Left ventricle myocardium inferior (tissue), 1 donor: ENCODE measurements around the gene CYP3A7. TPM values are rescaled to one million over a fixed set of nuclear protein-coding genes. Genes with fewer than 3 reads are reported as not detected.
"Not testable (repeated sequence)": the region's sequence is repeated elsewhere in the genome, so short reads cannot be mapped to it uniquely, and the experiment has no call there.

Experiments
- DNase-seq: peaks from one replicate; pipeline ENCODE4 v3.0.0-alpha.2; 2020
- H3K27ac ChIP-seq: fragments of 200-600 bp; replicated peaks from 2 replicates; pipeline ENCODE4 v1.8.0; 2021
- H3K27me3 ChIP-seq: fragments of 200-600 bp; 2 replicates; pipeline ENCODE4 v1.8.0; 2021; ENCODE audit warnings: low read depth
- H3K36me3 ChIP-seq: fragments of 200-600 bp; 2 replicates; pipeline ENCODE4 v1.8.0; 2021
- H3K4me1 ChIP-seq: fragments of 200-600 bp; 2 replicates; pipeline ENCODE4 v1.8.0; 2021
- H3K4me3 ChIP-seq: fragments of 200-600 bp; 2 replicates; pipeline ENCODE4 v1.8.0; 2021; ENCODE audit warnings: mild to moderate bottlenecking, moderate library complexity
- H3K9me3 ChIP-seq: fragments of 200-600 bp; replicated peaks from 2 replicates; pipeline ENCODE4 v1.8.0; 2021
- CTCF ChIP-seq: fragments of 200-600 bp; IDR thresholded peaks from 2 replicates; pipeline ENCODE4 v1.8.0; 2021; ENCODE audit warnings: antibody characterized with exemption, mild to moderate bottlenecking, borderline replicate concordance
- intact Hi-C: fragments of 100-400 bp; cut with micrococcal nuclease; formaldehyde crosslinking; loops from one replicate; pipeline ENCODE4 v1.11.0; 2022
- total RNA-seq: library from RNA; stranded (reverse); fragmentation: NEBNext Ultra II Directional; extraction: Animal tissue kit (Norgen Biotek cat#: 25700); gene quantifications from one replicate; pipeline ENCODE4 v1.2.1, GENCODE V29; 2021
- donor health status: DM: no; HTN: yes; CAD: no; lungs with severe emphysema.

Gene CYP3A7
- total RNA-seq, 1 donor from 2014 or later, result not detected

GRCh38 chr7:99766484-99767099 lies 31.6 kb upstream of the CYP3A7 start:
- Histone ChIP-seq H3K36me3 (no peaks in the 10 kb centered on the region), H3K9me3 (peaks cover 5% of the 10 kb centered on the region), H3K27ac (no peak overlapping the region), H3K4me3 (no peak overlapping the region), H3K27me3 (no peaks in the 10 kb centered on the region), H3K4me1 (peaks cover 9% of the 10 kb centered on the region)
- DNase-seq, result no peak
- TF ChIP-seq CTCF, result no peak
- intact Hi-C loops, result no loop called here

GRCh38 chr7:99764478-99764877 lies 29.5 kb upstream of the CYP3A7 start:
- TF ChIP-seq CTCF, result no peak
- Histone ChIP-seq H3K4me3 (no peak overlapping the region), H3K36me3 (no peaks in the 10 kb centered on the region), H3K4me1 (peaks cover 9% of the 10 kb centered on the region), H3K27ac (no peak overlapping the region), H3K27me3 (no peaks in the 10 kb centered on the region), H3K9me3 (no peaks in the 10 kb centered on the region)
- intact Hi-C loops, result no loop called here
- DNase-seq, result no peak

DNA sequence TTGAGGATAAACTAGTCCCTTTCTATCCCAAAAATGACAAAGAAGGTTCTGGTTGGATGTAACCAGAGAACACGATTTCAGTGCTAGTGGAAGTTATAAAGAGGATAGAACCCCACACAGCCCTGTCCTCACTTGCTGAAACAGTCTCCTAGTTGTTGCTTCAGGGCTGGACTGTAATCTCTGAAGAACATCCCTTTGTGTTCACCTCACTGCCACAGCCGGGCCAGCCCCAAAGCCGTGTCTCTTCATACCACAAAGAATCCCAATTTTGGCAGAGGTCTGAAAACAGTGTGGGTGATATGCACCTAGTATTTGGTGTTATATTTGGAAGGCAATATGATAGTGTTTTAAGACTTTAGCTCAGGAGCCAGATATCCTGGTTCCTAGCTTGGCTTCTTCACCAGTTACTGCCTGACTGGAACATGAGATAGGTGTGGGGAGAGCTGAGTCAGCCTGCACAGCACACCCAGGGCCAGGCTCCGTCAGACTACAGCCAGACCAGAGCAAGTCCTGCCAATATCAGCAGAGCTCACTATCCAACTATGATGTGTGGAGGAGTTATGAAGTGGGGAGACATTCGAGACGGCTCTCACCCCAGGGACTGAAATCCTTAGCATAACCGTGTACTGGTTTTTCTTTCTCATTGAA lies 27.8 kb upstream of the CYP3A7 start:
- intact Hi-C loops, result no loop called here

DNA sequence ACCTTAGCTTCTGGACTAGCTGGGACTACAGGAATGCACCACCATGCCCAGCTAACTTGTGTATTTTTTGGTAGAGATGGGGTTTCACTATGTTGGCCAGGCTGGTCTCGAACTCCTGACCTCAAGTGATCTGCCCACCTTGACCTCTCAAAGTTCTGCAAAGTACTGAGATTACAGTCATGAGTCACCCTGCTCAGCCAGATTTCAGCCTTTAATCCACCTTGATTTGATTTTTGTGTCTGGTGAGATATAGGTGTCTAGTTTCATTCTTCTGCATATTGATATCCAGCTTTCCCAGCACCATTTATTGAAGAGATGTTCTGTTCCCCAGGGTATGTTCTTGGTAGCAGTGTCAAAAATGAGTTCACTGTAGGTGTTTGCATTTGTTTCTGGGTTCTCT lies 20.1 kb upstream of the CYP3A7 start:
- no peak for DNase-seq
- TF ChIP-seq CTCF, result no peak
- H3K27ac ChIP-seq, result no peak overlapping the region
- no peaks in the 10 kb centered on the region for H3K36me3 ChIP-seq
- peaks cover 8% of the 10 kb centered on the region for H3K9me3 ChIP-seq
- no peaks in the 10 kb centered on the region for H3K27me3 ChIP-seq
- H3K4me1 ChIP-seq, result no peaks in the 10 kb centered on the region
- intact Hi-C loops, result no loop called here
- no peak overlapping the region for H3K4me3 ChIP-seq

More for the DNA sequence above, 27.8 kb upstream of the CYP3A7 start:
- H3K4me1 ChIP-seq, result peaks cover 9% of the 10 kb centered on the region
- no peaks in the 10 kb centered on the region for H3K9me3 ChIP-seq
- peak; percentile 28 for DNase-seq
- H3K27ac ChIP-seq, result no peak overlapping the region
- no peaks in the 10 kb centered on the region for H3K36me3 ChIP-seq
- H3K4me3 ChIP-seq, result no peak overlapping the region
- H3K27me3 ChIP-seq, result no peaks in the 10 kb centered on the region
- TF ChIP-seq CTCF, result no peak

DNA sequence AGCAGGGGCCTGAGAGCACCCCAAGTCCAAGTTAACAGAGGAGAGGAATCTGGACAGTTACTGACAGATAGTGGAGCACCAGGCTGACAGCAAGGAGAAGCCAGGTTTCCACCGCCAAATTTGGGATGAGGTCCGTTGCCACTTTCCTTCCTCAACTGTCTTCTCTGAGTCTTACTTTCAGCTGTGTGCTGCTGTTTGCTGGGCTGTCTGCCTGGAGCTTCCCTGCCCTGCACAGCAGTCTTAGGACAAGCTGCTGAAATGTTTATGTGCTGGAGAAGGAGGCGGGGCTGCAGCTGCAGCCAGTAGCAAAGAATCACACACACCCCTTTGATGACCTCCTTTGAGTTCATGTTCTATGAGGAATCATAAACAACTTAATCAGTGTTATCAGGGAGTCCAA lies 17.4 kb upstream of the CYP3A7 start:
- intact Hi-C loops, result no loop called here
- H3K27me3 ChIP-seq, result no peaks in the 10 kb centered on the region
- H3K9me3 ChIP-seq, result peaks cover 8% of the 10 kb centered on the region
- TF ChIP-seq CTCF, result no peak
- H3K27ac ChIP-seq, result no peak overlapping the region
- H3K4me3 ChIP-seq, result no peak overlapping the region
- no peaks in the 10 kb centered on the region for H3K4me1 ChIP-seq
- H3K36me3 ChIP-seq, result no peaks in the 10 kb centered on the region
- no peak for DNase-seq

DNA sequence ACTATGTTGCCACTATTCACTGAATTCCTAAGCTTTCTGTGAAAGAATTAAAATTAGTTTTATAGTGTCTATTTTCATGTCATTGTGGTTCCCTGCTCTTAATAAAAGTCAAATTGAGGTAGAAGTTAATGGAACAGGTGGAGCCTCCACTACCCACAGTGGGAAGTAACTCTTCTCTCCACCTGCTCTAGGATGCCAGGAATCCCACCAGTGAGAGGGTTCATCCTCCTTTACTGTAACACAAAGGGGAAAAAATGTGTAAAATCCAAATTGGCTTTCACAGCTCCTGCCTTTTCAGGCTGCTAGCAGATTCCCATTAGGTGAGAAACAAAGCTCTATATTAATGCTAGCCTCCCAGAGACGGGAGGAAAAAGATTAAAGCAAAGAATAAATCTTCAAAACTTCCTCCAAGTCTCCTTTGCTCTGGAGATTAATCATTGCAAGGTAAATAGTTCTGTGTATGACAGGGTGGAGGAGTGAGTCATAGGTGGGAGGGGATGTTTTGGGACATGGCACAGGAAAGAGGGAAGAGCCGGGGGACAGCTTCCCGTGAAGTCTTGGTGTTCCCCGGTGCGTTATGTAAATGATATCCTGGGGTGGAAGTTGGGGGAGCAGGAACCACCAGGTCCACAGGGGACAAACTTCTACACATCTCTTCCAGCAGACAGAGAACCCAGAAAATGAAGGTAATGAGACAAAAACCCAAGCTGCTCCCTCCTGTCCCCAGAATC lies 16.5 kb upstream of the CYP3A7 start:
- H3K27me3 ChIP-seq, H3K27ac ChIP-seq, DNase-seq, H3K4me1 ChIP-seq, H3K4me3 ChIP-seq, intact Hi-C loops, H3K9me3 ChIP-seq, H3K36me3 ChIP-seq: not testable (repeated sequence)
